Epithelial cell of proximal tubule (primary cell): ENCODE measurements around the gene C2orf69. TPM values are rescaled to one million over a fixed set of nuclear protein-coding genes. Genes with fewer than 3 reads are reported as not detected.

ENCODE experiments used
- DNase-seq: peaks from one replicate; pipeline ENCODE4 v3.0.0-alpha.2; 2011; ENCODE audit warnings: low read depth
- H3K4me3 ChIP-seq: 2 replicates; pipeline ENCODE4 v1.5.1; 2011; ENCODE audit warnings: low read depth, mild to moderate bottlenecking, low read length
- total RNA-seq: library from RNA; depleted of rRNA; stranded (reverse); fragments of >200 nt; gene quantifications from 2 replicates; pipeline ENCODE4 v1.2.3, GENCODE V29; 2015
- TF ChIP-seq, protein P1 (sequence below): conservative IDR thresholded peaks from 2 replicates; pipeline ENCODE4 v1.5.1; 2012; ENCODE audit warnings: low read depth, mild to moderate bottlenecking, low read length

The C2orf69 gene
- total RNA-seq, 1 donor from 2014 or later, result 13.0 TPM

DNA sequence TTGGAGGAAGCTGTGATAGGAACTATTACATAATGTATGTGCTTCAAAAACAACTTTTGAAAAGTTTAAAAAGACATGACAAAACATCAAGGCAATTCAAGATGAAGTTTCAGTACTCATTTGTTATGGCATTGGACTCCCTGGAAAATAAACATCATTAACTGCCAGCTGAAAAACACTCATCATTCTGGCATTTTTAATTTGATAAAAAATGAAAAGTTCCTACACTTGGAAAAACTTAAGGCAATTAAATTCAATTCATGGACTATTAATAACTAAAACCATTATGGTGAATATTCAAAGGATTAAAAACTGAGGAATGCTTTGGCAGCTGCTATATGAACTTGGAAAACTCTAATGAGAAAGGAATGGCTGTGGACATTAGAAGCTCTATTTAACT is 35.7 kb downstream of the C2orf69 start:
- TF ChIP-seq, protein P1, sequence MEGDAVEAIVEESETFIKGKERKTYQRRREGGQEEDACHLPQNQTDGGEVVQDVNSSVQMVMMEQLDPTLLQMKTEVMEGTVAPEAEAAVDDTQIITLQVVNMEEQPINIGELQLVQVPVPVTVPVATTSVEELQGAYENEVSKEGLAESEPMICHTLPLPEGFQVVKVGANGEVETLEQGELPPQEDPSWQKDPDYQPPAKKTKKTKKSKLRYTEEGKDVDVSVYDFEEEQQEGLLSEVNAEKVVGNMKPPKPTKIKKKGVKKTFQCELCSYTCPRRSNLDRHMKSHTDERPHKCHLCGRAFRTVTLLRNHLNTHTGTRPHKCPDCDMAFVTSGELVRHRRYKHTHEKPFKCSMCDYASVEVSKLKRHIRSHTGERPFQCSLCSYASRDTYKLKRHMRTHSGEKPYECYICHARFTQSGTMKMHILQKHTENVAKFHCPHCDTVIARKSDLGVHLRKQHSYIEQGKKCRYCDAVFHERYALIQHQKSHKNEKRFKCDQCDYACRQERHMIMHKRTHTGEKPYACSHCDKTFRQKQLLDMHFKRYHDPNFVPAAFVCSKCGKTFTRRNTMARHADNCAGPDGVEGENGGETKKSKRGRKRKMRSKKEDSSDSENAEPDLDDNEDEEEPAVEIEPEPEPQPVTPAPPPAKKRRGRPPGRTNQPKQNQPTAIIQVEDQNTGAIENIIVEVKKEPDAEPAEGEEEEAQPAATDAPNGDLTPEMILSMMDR, result no peak
- no peak overlapping the region for H3K4me3 ChIP-seq
- no peak for DNase-seq

DNA sequence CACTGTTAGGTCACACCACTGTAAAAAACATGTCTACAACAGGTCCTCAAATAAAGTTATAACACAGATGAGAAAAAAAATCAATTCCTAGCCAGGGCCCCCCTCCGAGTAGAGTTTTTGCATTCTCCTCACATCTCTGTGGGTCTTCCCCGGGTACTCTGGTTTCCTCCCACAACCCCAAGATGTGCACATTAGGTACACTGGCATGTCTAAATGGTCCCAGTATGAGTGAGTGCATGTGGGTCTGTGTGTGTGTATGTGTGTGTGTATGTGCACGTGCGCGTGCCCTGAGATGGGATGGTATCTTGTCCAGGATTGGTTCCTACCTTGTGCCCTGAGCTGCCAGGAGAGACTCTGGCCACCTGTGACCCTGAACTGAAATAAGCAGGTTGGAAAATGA is 39.3 kb downstream of the C2orf69 start:
- no peak overlapping the region for H3K4me3 ChIP-seq
- TF ChIP-seq, protein P1, result no peak

DNA sequence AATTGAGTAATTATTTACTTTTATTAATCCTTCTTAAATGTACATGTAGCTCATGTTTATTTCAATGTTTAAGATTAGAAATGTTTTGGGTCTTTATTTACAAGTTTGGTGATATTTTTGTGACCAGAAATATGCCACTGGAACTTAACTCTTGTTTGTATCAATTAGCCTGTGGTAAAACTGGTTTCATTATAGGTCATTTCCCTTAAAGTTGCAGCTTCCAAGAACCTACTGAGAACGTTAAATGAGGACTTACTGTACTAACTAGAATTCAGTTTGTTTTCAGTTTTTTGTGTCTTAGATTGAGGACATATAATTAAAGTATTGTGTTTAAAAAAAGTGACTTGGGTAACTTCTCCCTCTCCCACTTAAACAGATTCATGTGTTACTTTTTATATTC is 39.9 kb downstream of the C2orf69 start:
- H3K4me3 ChIP-seq, result no peak overlapping the region
- DNase-seq, result no peak
- TF ChIP-seq, protein P1, result no peak

More for the DNA sequence above, 39.3 kb downstream of the C2orf69 start:
- no peak for DNase-seq

DNA sequence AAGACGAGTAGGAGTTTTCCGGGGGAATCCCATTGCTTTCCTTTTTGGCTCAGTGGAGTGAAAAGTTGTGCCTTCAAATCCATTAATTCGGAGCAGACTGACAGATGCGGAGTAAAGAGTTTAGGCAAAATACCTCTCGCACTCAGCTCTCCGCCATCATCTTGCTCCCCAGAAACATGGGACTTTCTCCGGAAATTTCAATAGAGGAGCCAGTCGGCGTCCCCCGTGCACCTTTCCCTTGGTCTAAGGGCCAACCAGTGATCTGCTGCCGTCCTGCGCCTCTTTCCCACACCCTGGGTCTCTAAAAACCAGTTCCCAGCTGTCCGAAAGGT is 43.9 kb downstream of the C2orf69 start:
- DNase-seq, result no peak
- TF ChIP-seq, protein P1, result no peak
- peak overlapping the region; percentile 91 for H3K4me3 ChIP-seq

DNA sequence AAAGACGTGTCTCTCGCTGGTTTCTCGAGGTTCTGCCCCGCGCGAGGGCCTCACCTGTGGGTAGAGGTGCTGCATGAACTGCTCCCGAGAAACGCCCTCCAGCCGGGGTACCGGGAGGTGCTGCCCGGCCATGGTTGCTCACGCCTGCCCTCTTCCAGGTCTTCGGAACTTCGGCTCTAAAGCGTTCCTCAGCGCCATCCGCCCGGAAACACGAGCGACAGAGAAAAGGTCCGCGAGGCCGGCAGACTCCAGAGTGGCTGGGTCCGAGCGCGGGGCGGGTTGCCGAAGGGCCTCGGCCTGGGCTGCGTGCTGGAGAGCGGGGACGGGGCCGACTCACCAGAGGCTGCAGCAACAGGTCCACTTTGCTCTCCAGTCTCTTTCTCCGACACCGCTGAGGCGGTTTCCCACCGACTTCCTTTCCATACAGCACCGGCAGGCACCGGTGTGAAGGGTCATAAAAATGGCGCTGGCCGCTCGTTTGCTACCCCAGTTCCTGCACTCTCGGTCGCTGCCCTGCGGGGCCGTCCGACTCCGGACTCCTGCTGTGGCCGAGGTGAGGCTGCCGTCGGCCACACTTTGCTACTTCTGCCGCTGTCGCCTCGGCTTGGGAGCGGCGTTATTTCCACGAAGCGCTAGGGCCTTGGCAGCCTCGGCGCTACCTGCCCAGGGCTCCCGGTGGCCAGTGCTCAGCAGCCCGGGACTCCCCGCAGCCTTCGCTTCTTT is 44.4 kb downstream of the C2orf69 start, which contains the start of the genes MAIP1 and TYW5:
Gene MAIP1, plus strand, starts transcription at position 244 of the 723 bp plus-strand sequence. Its CDS starts 217 bp downstream, at position 461.
Gene TYW5, minus strand, starts transcription at position 153 of the 723 bp plus-strand sequence. Its CDS starts 21 bp downstream, at position 132.
- peak within 1 kb of the TSS; percentile 91 for H3K4me3 ChIP-seq
- DNase-seq, result peak; percentile 52
- TF ChIP-seq, protein P1, result peak; percentile 16

DNA sequence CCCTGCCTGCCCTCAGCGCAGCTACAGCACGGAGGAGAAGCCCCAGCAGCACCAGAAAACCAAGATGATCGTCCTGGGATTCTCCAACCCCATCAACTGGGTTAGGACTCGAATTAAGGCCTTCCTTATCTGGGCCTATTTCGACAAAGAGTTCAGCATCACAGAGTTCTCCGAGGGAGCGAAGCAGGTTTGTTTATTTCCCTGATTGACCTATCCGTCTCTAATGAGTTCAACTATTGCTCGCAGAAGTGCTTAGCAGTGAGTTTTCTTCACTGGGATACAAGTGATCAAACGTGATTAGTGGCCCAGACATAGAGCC is 44.9 kb downstream of the C2orf69 start:
- no peak for DNase-seq
- peak overlapping the region; percentile 91 for H3K4me3 ChIP-seq
- TF ChIP-seq, protein P1, result no peak

DNA sequence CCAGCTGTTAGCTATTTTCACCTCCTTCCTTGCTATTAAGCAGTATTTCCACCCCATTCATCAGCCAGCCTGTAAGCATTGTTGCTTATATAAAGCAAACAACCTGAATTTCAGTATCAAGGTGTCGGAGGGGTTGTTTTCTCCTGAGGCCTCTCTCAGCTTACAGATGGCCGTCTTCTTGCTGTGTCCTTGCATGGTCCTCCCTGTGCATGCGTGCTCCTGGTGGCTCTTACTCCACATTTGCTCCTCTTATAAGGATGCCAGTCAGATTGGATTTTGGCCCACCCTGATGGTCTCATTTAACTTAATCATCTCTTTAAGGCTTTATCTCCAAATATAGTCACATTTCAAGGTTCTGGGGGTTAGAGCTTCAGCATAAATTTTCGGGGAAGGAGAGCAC is 46.9 kb downstream of the C2orf69 start:
- TF ChIP-seq, protein P1, result no peak
- DNase-seq, result no peak
- no peak overlapping the region for H3K4me3 ChIP-seq
